HCT116 (cell line): ENCODE data around the gene NDN. TPM values are rescaled to one million over a fixed set of nuclear protein-coding genes. Genes with fewer than 3 reads are reported as not detected.

Experiments
- ATAC-seq: fragments of 200-7000 bp; cut with Tn5 transposase; 2 replicates; pipeline ENCODE4 v1.9.1; 2020; ENCODE audit warnings: mild to moderate bottlenecking, moderate library complexity
- BruUV-seq: library from RNA; stranded (reverse); fragments of 400-500 nt; replicated peaks from 2 replicates; lab custom pipeline; 2021; lab: Mats Ljungman, UMichigan
- CTCF ChIA-PET: fragments of 300-600 bp; sonication (Branson Sonifier 250); formaldehyde crosslinking; loops from one replicate; lab custom pipeline; 2021; ENCODE audit warnings: antibody characterized with exemption; lab: Charles Lee
- POLR2A ChIA-PET: fragments of 300-600, 350-600 bp; sonication (Branson Sonifier 250); formaldehyde crosslinking; loops from one replicate; lab custom pipeline; 2021; ENCODE audit warnings: antibody characterized with exemption; lab: Charles Lee
- RAD21 ChIA-PET, 2 experiments: fragments of 300-600 bp; sonication (Branson Sonifier 250); formaldehyde crosslinking; loops; one replicate each; lab custom pipeline; 2023; ENCODE audit warnings: low total read pairs in 2 of 2; ENCODE audit not compliant: uncharacterized antibody in 2 of 2, unreplicated experiment in 2 of 2, low non-redundant PET in 1 of 2; lab: Charles Lee
- DNase-seq: peaks from one replicate; pipeline ENCODE4 v3.0.0-alpha.2; 2010; ENCODE audit warnings: low read depth, low spot score
- H2AFZ ChIP-seq: fragments of 200-600 bp; shearing (Covaris generic), sonication (generic); 2 replicates; pipeline ENCODE4 v1.6.1; 2017; ENCODE audit warnings: low read depth, mixed run types, mixed read lengths, antibody characterized with exemption, low read length; ENCODE audit not compliant: poor library complexity, severe bottlenecking
- H3K27ac ChIP-seq: 2 replicates; pipeline ENCODE4 v1.5.1; 2012; ENCODE audit warnings: low read depth, low read length
- H3K27me3 ChIP-seq: fragments of 200-600 bp; sonication (generic); 2 replicates; pipeline ENCODE4 v1.6.1; 2016; ENCODE audit warnings: mixed run types, low read length, mixed read lengths; ENCODE audit not compliant: insufficient read depth
- H3K36me3 ChIP-seq, 2 experiments: fragments of 200-500 bp in 1 of 2; fragments of 200-600 bp in 1 of 2; sonication (Bioruptor generic) in 1 of 2; sonication (generic) in 1 of 2; 2 replicates each; pipeline versions ENCODE4 v1.5.1 to v1.6.1; 2014 to 2016; ENCODE audit warnings: low read length in 2 of 2, inconsistent platforms in 1 of 2, mixed read lengths in 1 of 2, mixed run types in 1 of 2; ENCODE audit not compliant: insufficient read depth in 2 of 2, control insufficient read depth in 1 of 2
- H3K4me1 ChIP-seq, 2 experiments: fragments of 200-600 bp in 1 of 2; sonication (generic) in 1 of 2; 2 replicates each; pipeline versions ENCODE4 v1.5.1 to v1.6.1; 2012 to 2017; ENCODE audit warnings: low read length in 2 of 2, inconsistent platforms in 1 of 2, mild to moderate bottlenecking in 1 of 2, mixed read lengths in 1 of 2, mixed run types in 1 of 2, moderate library complexity in 1 of 2; ENCODE audit not compliant: insufficient read depth in 2 of 2, control insufficient read depth in 1 of 2
- H3K4me2 ChIP-seq: fragments of 200-600 bp; sonication (generic); 2 replicates; pipeline ENCODE4 v1.6.1; 2017; ENCODE audit warnings: mixed run types, low read length, mixed read lengths
- H3K4me3 ChIP-seq, 2 experiments: fragments of 200-600 bp in 1 of 2; sonication (generic) in 1 of 2; replicated peaks in 1 of 2; 2 replicates each; pipeline ENCODE4 v1.5.1; 2011 to 2016; ENCODE audit warnings: low read length in 2 of 2, control low read depth in 1 of 2, low read depth in 1 of 2, mild to moderate bottlenecking in 1 of 2, mixed read lengths in 1 of 2, mixed run types in 1 of 2
- H3K79me2 ChIP-seq: fragments of 200-600 bp; sonication (generic); 2 replicates; pipeline ENCODE4 v1.6.1; 2017; ENCODE audit warnings: mild to moderate bottlenecking, mixed run types, low read length, moderate library complexity, mixed read lengths; ENCODE audit not compliant: insufficient read depth
- H3K9ac ChIP-seq: fragments of 200-600 bp; sonication (generic); 2 replicates; pipeline ENCODE4 v1.6.1; 2016; ENCODE audit warnings: low read length, mixed read lengths
- H3K9me2 ChIP-seq: fragments of 200-600 bp; sonication (generic), shearing (Covaris generic); 2 replicates; pipeline ENCODE4 v1.6.1; 2017; ENCODE audit warnings: mixed run types, mild to moderate bottlenecking, moderate library complexity; ENCODE audit not compliant: insufficient read depth
- H3K9me3 ChIP-seq, 2 experiments: fragments of 200-500 bp in 1 of 2; fragments of 200-600 bp in 1 of 2; sonication (Bioruptor generic) in 1 of 2; sonication (generic) in 1 of 2; 2 replicates each; pipeline ENCODE4 v1.6.1; 2014 to 2017; ENCODE audit warnings: low read length in 2 of 2, mixed read lengths in 2 of 2, inconsistent platforms in 1 of 2, low read depth in 1 of 2, mild to moderate bottlenecking in 1 of 2, mixed run types in 1 of 2, moderate library complexity in 1 of 2; ENCODE audit not compliant: control insufficient read depth in 1 of 2, insufficient read depth in 1 of 2
- H4K20me1 ChIP-seq: fragments of 200-600 bp; sonication (generic), shearing (Covaris generic); 2 replicates; pipeline ENCODE4 v1.6.1; 2017; ENCODE audit warnings: mixed run types, mild to moderate bottlenecking, moderate library complexity; ENCODE audit not compliant: insufficient read depth
- ATF3 ChIP-seq: IDR thresholded peaks from 2 replicates; pipeline ENCODE4 v1.6.1; 2012
- CBX3 ChIP-seq: IDR thresholded peaks from 2 replicates; pipeline ENCODE4 v1.6.1; 2012; ENCODE audit warnings: low read depth
- CTCF ChIP-seq, 3 experiments: fragments of 200-600 bp in 1 of 3; sonication (generic) in 1 of 3; IDR thresholded peaks in 2 of 3; conservative IDR thresholded peaks in 1 of 3; 2 replicates each; pipeline ENCODE4 v1.5.1; 2012 to 2017; ENCODE audit warnings: low read depth in 2 of 3, low read length in 2 of 3, antibody characterized with exemption in 1 of 3, borderline replicate concordance in 1 of 3, control low read depth in 1 of 3, mild to moderate bottlenecking in 1 of 3, mixed read lengths in 1 of 3, mixed run types in 1 of 3, moderate library complexity in 1 of 3; ENCODE audit not compliant: insufficient read depth in 1 of 3
- ELF1 ChIP-seq: IDR thresholded peaks from 2 replicates; pipeline ENCODE4 v1.6.1; 2012; ENCODE audit warnings: low read depth, borderline replicate concordance
- EZH2 ChIP-seq: fragments of 200-600 bp; sonication (generic); IDR thresholded peaks from 2 replicates; pipeline ENCODE4 v1.6.1; 2017; ENCODE audit warnings: antibody characterized with exemption, mixed run types
- FOSL1 ChIP-seq: IDR thresholded peaks from 2 replicates; pipeline ENCODE4 v1.6.1; 2012; ENCODE audit warnings: low read depth
- JUND ChIP-seq: IDR thresholded peaks from 2 replicates; pipeline ENCODE4 v1.6.1; 2012
- POLR2A ChIP-seq: IDR thresholded peaks from 2 replicates; pipeline ENCODE4 v1.7.0; 2011; ENCODE audit warnings: borderline replicate concordance; ENCODE audit not compliant: insufficient read depth, insufficient read length; ENCODE audit errors: extremely low read depth
- RAD21 ChIP-seq: IDR thresholded peaks from 2 replicates; pipeline ENCODE4 v1.6.1; 2012; ENCODE audit warnings: low read depth, mild to moderate bottlenecking
- SIN3A ChIP-seq: IDR thresholded peaks from 2 replicates; pipeline ENCODE4 v1.6.1; 2012; ENCODE audit warnings: low read depth
- SP1 ChIP-seq: IDR thresholded peaks from 2 replicates; pipeline ENCODE4 v1.6.1; 2012; ENCODE audit warnings: low read depth
- SRF ChIP-seq: IDR thresholded peaks from 2 replicates; pipeline ENCODE4 v1.6.1; 2012; ENCODE audit warnings: low read depth
- TCF7L2 ChIP-seq: IDR thresholded peaks from 2 replicates; pipeline ENCODE4 v1.7.0; 2011; ENCODE audit warnings: borderline replicate concordance, inconsistent platforms; ENCODE audit not compliant: insufficient read depth, insufficient read length; ENCODE audit errors: extremely low read depth
- YY1 ChIP-seq: IDR thresholded peaks from 2 replicates; pipeline ENCODE4 v1.6.1; 2011; ENCODE audit warnings: low read length, low read depth, moderate library complexity, mild to moderate bottlenecking; ENCODE audit not compliant: insufficient replicate concordance; ENCODE audit errors: extremely low read depth
- ZNF274 ChIP-seq: fragments of 200-500 bp; sonication (Bioruptor generic); IDR thresholded peaks from 2 replicates; pipeline ENCODE4 v1.6.1; 2014; ENCODE audit warnings: mild to moderate bottlenecking, low read depth, low read length, inconsistent platforms
- intact Hi-C: fragments of 100-400 bp; cut with micrococcal nuclease; formaldehyde crosslinking; loops from 2 replicates; pipeline ENCODE4 v1.10.0; 2022
- total RNA-seq: library from RNA; stranded (reverse); gene quantifications from one replicate; pipeline ENCODE4 v1.2.1, GENCODE V29; 2021; ENCODE audit not compliant: unreplicated experiment

NDN gene
- total RNA-seq, 1 experiment from 2014 or later: not detected

GRCh38 chr15:23736033-23736673 is 49.0 kb upstream of the NDN start:
- H3K27me3 ChIP-seq: no peaks in the 10 kb centered on the region
- no peaks in the 10 kb centered on the region for H3K79me2 ChIP-seq
- no peak overlapping the region for H2AFZ ChIP-seq
- no peaks in the 10 kb centered on the region for H4K20me1 ChIP-seq
- no TSS peak for BruUV-seq
- no peak for TF ChIP-seq JUND
- no peak for TF ChIP-seq SIN3A
- TF ChIP-seq YY1: no peak
- TF ChIP-seq CBX3: no peak
- TF ChIP-seq ATF3: no peak
- no peak for TF ChIP-seq EZH2
- no peak for TF ChIP-seq POLR2A
- TF ChIP-seq SP1: no peak
- TF ChIP-seq RAD21: no peak
- TF ChIP-seq, all 23 proteins: peak for 0
- no peak for ATAC-seq
- Histone ChIP-seq H3K9ac (no peak overlapping the region), H3K9me2 (no peaks in the 10 kb centered on the region), H3K4me2 (no peak overlapping the region), H3K4me1 (no peaks in the 10 kb centered on the region), H3K9me3 (peaks cover 0 to 28% of the 10 kb centered on the region in 2 experiments; a peak in 2 of 4 replicates), H3K4me3 (no peak overlapping the region), H3K27ac (no peak overlapping the region), H3K36me3 (no peaks in the 10 kb centered on the region)
- POLR2A ChIA-PET: no interaction called here
- no peak for DNase-seq
- intact Hi-C loops: no loop called here
- CTCF ChIA-PET: no interaction called here
- RAD21 ChIA-PET: no interaction called here

GRCh38 chr15:23734862-23735261 is 47.8 kb upstream of the NDN start:
- no peaks in the 10 kb centered on the region for H3K79me2 ChIP-seq
- no peaks in the 10 kb centered on the region for H3K4me1 ChIP-seq
- H4K20me1 ChIP-seq: no peaks in the 10 kb centered on the region
- H2AFZ ChIP-seq: no peak overlapping the region
- no peak overlapping the region for H3K27ac ChIP-seq
- BruUV-seq: no TSS peak
- ChIA-PET RAD21 (no interaction called here), CTCF (no interaction called here), POLR2A (no interaction called here)
- peaks cover 0 to 28% of the 10 kb centered on the region in 2 experiments; a peak in 2 of 4 replicates for H3K9me3 ChIP-seq
- H3K9ac ChIP-seq: no peak overlapping the region
- no peaks in the 10 kb centered on the region for H3K36me3 ChIP-seq
- intact Hi-C loops: no loop called here
- no peaks in the 10 kb centered on the region for H3K9me2 ChIP-seq
- DNase-seq (no peak), ATAC-seq (no peak)
- no peak overlapping the region for H3K4me3 ChIP-seq
- TF ChIP-seq POLR2A (no peak), CTCF (IDR thresholded peaks at IDR 0.05 in 2 of 3, conservative IDR thresholded peaks at IDR 0.05 in 1 of 3; ENCODE audit: borderline replicate concordance in 1 of 3, insufficient read depth in 1 of 3, low read depth in 2 of 3, low read length in 2 of 3) (no peak), SRF (no peak), FOSL1 (no peak), SP1 (no peak), ZNF274 (no peak), SIN3A (no peak), TCF7L2 (no peak), CBX3 (no peak), ELF1 (no peak), EZH2 (no peak)
- H3K27me3 ChIP-seq: no peaks in the 10 kb centered on the region
- no peak overlapping the region for H3K4me2 ChIP-seq
